ENCODE measurements around the gene KCNJ12. TPM values are rescaled to one million over a fixed set of nuclear protein-coding genes. Genes with fewer than 3 reads are reported as not detected.
A peak's percentile ranks its signal among the peaks of the same experiment; 100 is the strongest.

Gene KCNJ12
- total RNA-seq, 1 experiment from 2014 or later, result 5.8 TPM

DNA sequence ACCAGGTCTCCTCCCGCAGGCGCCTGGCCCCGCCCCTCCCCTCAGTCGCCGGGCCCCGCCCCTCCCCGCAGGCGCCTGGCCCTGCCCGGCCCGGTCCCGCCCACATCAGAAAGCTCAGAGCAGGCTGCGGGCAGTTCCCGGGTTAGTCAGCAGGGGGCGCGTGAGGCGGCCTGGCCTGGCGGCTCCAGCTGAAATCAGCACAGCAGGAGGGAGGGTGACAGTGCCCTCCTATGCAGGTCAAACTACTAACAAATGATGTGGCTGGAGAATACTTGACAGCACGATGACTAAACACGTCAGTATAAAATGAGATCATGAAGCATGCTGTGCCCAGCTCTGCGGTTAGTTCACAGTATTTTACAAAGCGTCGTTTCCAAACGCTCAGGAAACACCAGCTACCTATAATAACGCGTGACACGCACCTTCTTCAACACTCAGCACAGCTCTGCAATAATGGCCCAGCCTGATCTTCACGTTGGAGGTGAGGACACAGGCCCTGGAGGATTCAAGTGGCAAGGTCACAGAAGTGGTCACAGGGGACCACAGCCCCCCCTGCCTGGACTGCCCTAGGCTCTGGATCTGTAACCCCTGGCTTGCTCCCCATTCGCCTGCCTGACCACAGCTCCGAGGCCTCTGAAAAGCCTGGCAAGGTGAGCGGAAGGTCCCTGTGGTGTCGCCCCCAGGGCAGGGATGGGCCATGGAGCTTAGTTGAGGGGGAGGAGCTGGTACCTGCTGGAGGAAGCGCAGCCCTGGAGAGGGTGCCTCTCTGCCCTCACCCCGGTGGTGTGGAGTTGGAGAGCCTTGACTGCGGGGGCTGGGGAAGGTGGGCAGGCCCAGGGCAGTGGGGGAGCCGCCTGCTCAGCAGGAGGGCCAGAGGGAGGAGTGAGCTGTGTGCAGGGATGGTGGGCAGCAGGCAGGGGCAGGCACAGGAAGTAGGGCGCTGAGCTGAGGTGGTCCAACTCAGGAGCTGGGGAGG, 81.2 kb downstream of the KCNJ12 start:
- H3K4me2 ChIP-seq (ENCODE audit: low read length), result peak overlapping the region; percentile 50
- TF ChIP-seq CEBPB (IDR thresholded peaks at IDR 0.05; ENCODE audit: low read depth), result no peak
- TF ChIP-seq SRF (IDR thresholded peaks at IDR 0.05; ENCODE audit: low read depth), result no peak
- peak; percentile 25 for TF ChIP-seq TCF7L2 (IDR thresholded peaks at IDR 0.05; ENCODE audit: borderline replicate concordance, extremely low read depth, insufficient read depth, insufficient read length)
- no peak for TF ChIP-seq ELF1 (IDR thresholded peaks at IDR 0.05; ENCODE audit: borderline replicate concordance, low read depth)
- no peak for TF ChIP-seq ZFX (IDR thresholded peaks at IDR 0.05)
- no peak for TF ChIP-seq REST (IDR thresholded peaks at IDR 0.05; ENCODE audit: low read depth)
- no peak for TF ChIP-seq SIN3A (IDR thresholded peaks at IDR 0.05; ENCODE audit: low read depth)
- TF ChIP-seq, protein P1, sequence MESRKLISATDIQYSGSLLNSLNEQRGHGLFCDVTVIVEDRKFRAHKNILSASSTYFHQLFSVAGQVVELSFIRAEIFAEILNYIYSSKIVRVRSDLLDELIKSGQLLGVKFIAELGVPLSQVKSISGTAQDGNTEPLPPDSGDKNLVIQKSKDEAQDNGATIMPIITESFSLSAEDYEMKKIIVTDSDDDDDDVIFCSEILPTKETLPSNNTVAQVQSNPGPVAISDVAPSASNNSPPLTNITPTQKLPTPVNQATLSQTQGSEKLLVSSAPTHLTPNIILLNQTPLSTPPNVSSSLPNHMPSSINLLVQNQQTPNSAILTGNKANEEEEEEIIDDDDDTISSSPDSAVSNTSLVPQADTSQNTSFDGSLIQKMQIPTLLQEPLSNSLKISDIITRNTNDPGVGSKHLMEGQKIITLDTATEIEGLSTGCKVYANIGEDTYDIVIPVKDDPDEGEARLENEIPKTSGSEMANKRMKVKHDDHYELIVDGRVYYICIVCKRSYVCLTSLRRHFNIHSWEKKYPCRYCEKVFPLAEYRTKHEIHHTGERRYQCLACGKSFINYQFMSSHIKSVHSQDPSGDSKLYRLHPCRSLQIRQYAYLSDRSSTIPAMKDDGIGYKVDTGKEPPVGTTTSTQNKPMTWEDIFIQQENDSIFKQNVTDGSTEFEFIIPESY (IDR thresholded peaks at IDR 0.05; ENCODE audit: extremely low read depth, insufficient replicate concordance, low read length), result no peak
- no peak for TF ChIP-seq EGR1 (IDR thresholded peaks at IDR 0.05; ENCODE audit: low read depth)
- TF ChIP-seq EZH2phosphoT487 (IDR thresholded peaks at IDR 0.05; ENCODE audit: borderline replicate concordance), result no peak
- no peak for TF ChIP-seq CBX3 (IDR thresholded peaks at IDR 0.05; ENCODE audit: low read depth)
- TF ChIP-seq EZH2 (IDR thresholded peaks at IDR 0.05), result no peak
- TF ChIP-seq POLR2A (IDR thresholded peaks at IDR 0.05; ENCODE audit: borderline replicate concordance, extremely low read depth, insufficient read depth, insufficient read length), result no peak
- TF ChIP-seq, protein P2, sequence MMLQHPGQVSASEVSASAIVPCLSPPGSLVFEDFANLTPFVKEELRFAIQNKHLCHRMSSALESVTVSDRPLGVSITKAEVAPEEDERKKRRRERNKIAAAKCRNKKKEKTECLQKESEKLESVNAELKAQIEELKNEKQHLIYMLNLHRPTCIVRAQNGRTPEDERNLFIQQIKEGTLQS (IDR thresholded peaks at IDR 0.05), result no peak
- TF ChIP-seq CTCF (IDR thresholded peaks at IDR 0.05 in 2 of 3, conservative IDR thresholded peaks at IDR 0.05 in 1 of 3; ENCODE audit: borderline replicate concordance in 1 of 3, insufficient read depth in 1 of 3, low read depth in 2 of 3, low read length in 2 of 3), result peak; percentile 81 to 94 (median 89)
- peak; percentile 74 for TF ChIP-seq RAD21 (IDR thresholded peaks at IDR 0.05; ENCODE audit: low read depth)
- no peak for TF ChIP-seq FOSL1 (IDR thresholded peaks at IDR 0.05; ENCODE audit: low read depth)
- no peak for TF ChIP-seq ZNF274 (IDR thresholded peaks at IDR 0.05; ENCODE audit: low read depth, low read length)

More for the DNA sequence above, 81.2 kb downstream of the KCNJ12 start:
- BruUV-seq (replicated peaks), result no TSS peak
- ChIA-PET POLR2A (interaction anchor here (0.7 to 1.0 kb wide), 3 partner anchors 10 to 56 kb away, joined by 3 to 4 read pairs (median 3); no protein-coding TSS in a partner anchor), RAD21 (ENCODE audit: low non-redundant PET in 1 of 2, low total read pairs in 2 of 2, uncharacterized antibody in 2 of 2, unreplicated experiment in 2 of 2) (interaction anchor here (0.6 to 1.8 kb wide), 6 partner anchors 54 to 182 kb away, joined by 3 to 10 read pairs (median 4); no protein-coding TSS in a partner anchor), CTCF (interaction anchor here (0.6 to 1.8 kb wide), 14 partner anchors 8 to 414 kb away, joined by 3 to 51 read pairs (median 4); partner anchors contain the start of gene USP22)
- Histone ChIP-seq H3K9ac (ENCODE audit: low read length) (no peak overlapping the region), H3K27me3 (ENCODE audit: insufficient read depth, low read length) (0 out of 2 replicates have a peak, but pooled peaks cover 5% of the 10 kb centered on the region), H3K4me1 (ENCODE audit: control insufficient read depth in 1 of 2, insufficient read depth in 2 of 2, low read length in 2 of 2) (peaks cover 4 to 13% of the 10 kb centered on the region in 2 experiments; a peak in 3 of 4 replicates), H4K20me1 (ENCODE audit: insufficient read depth) (no peaks in the 10 kb centered on the region), H3K36me3 (ENCODE audit: control insufficient read depth in 1 of 2, insufficient read depth in 2 of 2, low read length in 2 of 2) (no peaks in the 10 kb centered on the region), H3K4me3 (replicated peaks in 1 of 2; ENCODE audit: low read depth in 1 of 2, low read length in 2 of 2) (no peak overlapping the region), H3K9me2 (ENCODE audit: insufficient read depth) (no peaks in the 10 kb centered on the region), H3K9me3 (ENCODE audit: control insufficient read depth in 1 of 2, insufficient read depth in 1 of 2, low read depth in 1 of 2, low read length in 2 of 2) (no peaks in the 10 kb centered on the region), H3K27ac (ENCODE audit: low read depth, low read length) (no peak overlapping the region), H2AFZ (ENCODE audit: low read depth, low read length, poor library complexity, severe bottlenecking) (no peak overlapping the region), H3K79me2 (ENCODE audit: insufficient read depth, low read length) (no peaks in the 10 kb centered on the region)
- intact Hi-C loops (cut with micrococcal nuclease), result loop anchor here (1.0 to 10.0 kb wide), 2 partner anchors 54 to 173 kb away; partner anchors contain the start of gene MAP2K3
- ATAC-seq (peak; percentile 95), DNase-seq (ENCODE audit: low read depth, low spot score) (peak; percentile 69)

Data from HCT116 (cell line).